ENCODE results near the gene IGFBP5. TPM values are rescaled to one million over a fixed set of nuclear protein-coding genes. Genes with fewer than 3 reads are reported as not detected.

The IGFBP5 gene
- total RNA-seq, 2 donors from 2014 or later, result 169 to 554 TPM

- peak; percentile 85 for DNase-seq (ENCODE audit: low spot score)
- Histone ChIP-seq H3K4me1 (peaks cover 0 to 84% of the 10 kb centered on the region in 2 donors), H3K36me3 (no peaks in the 10 kb centered on the region), H3K27me3 (no peaks in the 10 kb centered on the region), H3K27ac (peak overlapping the region; percentile 78 to 92), H3K9me3 (no peaks in the 10 kb centered on the region), H3K4me3 (peak overlapping the region; percentile 44 to 62)
- TF ChIP-seq CTCF (IDR thresholded peaks at IDR 0.05), result no peak
Observed at GRCh38 chr2:216692636-216693413, 2.5 kb downstream of the IGFBP5 start.

- Histone ChIP-seq H3K4me1 (peaks cover 0 to 75% of the 10 kb centered on the region in 2 donors), H3K4me3 (peak overlapping the region; percentile 39 to 62), H3K27me3 (no peaks in the 10 kb centered on the region), H3K27ac (peak overlapping the region; percentile 78 to 92), H3K9me3 (no peaks in the 10 kb centered on the region), H3K36me3 (no peaks in the 10 kb centered on the region)
- peak; percentile 86 for DNase-seq (ENCODE audit: low spot score)
- no peak for TF ChIP-seq CTCF (IDR thresholded peaks at IDR 0.05)
Observed at GRCh38 chr2:216690853-216691741, 4.3 kb downstream of the IGFBP5 start.

DNA sequence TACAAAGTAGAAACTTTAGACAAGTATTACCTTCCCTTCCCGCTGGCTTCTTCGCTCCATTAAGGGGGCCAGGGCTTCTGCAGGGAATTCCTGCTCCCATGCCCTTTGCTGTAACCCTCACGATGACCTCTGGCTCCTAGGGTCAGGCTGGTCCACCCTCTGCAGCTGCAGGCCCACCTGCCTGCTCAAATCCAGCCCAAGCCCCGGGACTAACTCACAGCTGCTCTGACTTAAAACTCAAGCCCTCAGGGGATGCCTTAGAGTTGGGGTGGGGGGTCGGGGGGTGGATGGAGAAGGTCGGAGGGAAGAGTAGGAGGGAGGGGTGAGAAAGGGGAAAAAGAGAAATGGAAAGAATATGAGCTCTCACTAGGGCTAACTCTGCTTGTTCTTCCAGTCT lies 4.9 kb downstream of the IGFBP5 start:
- no peak for TF ChIP-seq CTCF (IDR thresholded peaks at IDR 0.05)
- Histone ChIP-seq H3K4me3 (peak overlapping the region; percentile 39 to 62), H3K4me1 (peaks cover 0 to 71% of the 10 kb centered on the region in 2 donors), H3K27ac (peak overlapping the region; percentile 78 to 92), H3K9me3 (no peaks in the 10 kb centered on the region), H3K36me3 (no peaks in the 10 kb centered on the region), H3K27me3 (no peaks in the 10 kb centered on the region)
- DNase-seq (ENCODE audit: low spot score), result no peak

DNA sequence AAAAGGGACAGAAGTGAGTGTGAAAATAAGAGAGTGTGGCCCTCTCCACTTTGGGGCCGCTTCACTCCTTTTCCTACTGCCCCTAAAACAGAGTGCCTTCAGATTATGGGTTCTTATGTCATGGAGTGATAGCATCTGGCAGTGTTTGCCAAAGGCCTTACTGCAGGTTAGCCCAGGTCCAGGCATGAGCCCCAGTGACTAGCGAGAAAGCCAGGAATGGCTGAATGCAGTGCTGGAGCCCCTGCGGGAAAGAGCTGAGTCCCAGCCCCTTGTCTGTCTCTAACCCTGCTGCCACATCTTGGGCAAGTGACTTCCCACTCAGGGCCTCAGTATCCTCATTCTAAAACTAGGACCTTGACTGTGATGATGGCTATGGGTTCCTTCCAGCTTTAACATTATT lies 6.0 kb downstream of the IGFBP5 start:
- peak overlapping the region; percentile 51 to 92 for H3K27ac ChIP-seq
- no peaks in the 10 kb centered on the region for H3K27me3 ChIP-seq
- no peaks in the 10 kb centered on the region for H3K9me3 ChIP-seq
- no peak overlapping the region for H3K4me3 ChIP-seq
- TF ChIP-seq CTCF (IDR thresholded peaks at IDR 0.05), result no peak
- H3K36me3 ChIP-seq, result no peaks in the 10 kb centered on the region
- H3K4me1 ChIP-seq, result peaks cover 0 to 69% of the 10 kb centered on the region in 2 donors
- DNase-seq (ENCODE audit: low spot score), result no peak

GRCh38 chr2:216688731-216689340 lies 6.5 kb downstream of the IGFBP5 start:
- Histone ChIP-seq H3K27ac (peak overlapping the region; percentile 51 to 92), H3K9me3 (no peaks in the 10 kb centered on the region), H3K27me3 (no peaks in the 10 kb centered on the region), H3K4me3 (no peak overlapping the region), H3K36me3 (no peaks in the 10 kb centered on the region), H3K4me1 (peaks cover 0 to 69% of the 10 kb centered on the region in 2 donors)
- TF ChIP-seq CTCF (IDR thresholded peaks at IDR 0.05), result no peak
- no peak for DNase-seq (ENCODE audit: low spot score)
